HEK293 (cell line): Measurements from ENCODE around the gene AGMAT.
A peak's percentile ranks its signal among the peaks of the same experiment; 100 is the strongest.

Source experiments
- CTCF ChIA-PET: fragments of 350-600 bp; formaldehyde crosslinking; extraction: SDS; loops from one replicate; lab custom pipeline; 2021; ENCODE audit warnings: antibody characterized with exemption; lab: Yijun Ruan, JAX
- POLR2A ChIA-PET: fragments of 300-600 bp; formaldehyde crosslinking; extraction: SDS; loops from one replicate; lab custom pipeline; 2020; ENCODE audit warnings: antibody characterized with exemption, inconsistent platforms; lab: Yijun Ruan, JAX
- H3K27ac ChIP-seq: fragments of 200-500 bp; sonication (Bioruptor generic); 2 replicates; pipeline ENCODE4 v1.5.1; 2014; ENCODE audit warnings: low read depth, low read length, control low read depth, inconsistent platforms; ENCODE audit errors: extremely low read depth
- H3K36me3 ChIP-seq, 2 experiments: fragments of 200-500 bp in 1 of 2; sonication (Bioruptor generic) in 1 of 2; 1 replicate in 1 of 2; 2 replicates in 1 of 2; pipeline ENCODE4 v1.5.1; 2014 to 2017; ENCODE audit warnings: inconsistent platforms in 2 of 2, low read length in 2 of 2; ENCODE audit not compliant: control insufficient read depth in 2 of 2, insufficient read depth in 1 of 2
- H3K4me1 ChIP-seq: fragments of 200-500 bp; sonication (Bioruptor generic); 2 replicates; pipeline ENCODE4 v1.5.1; 2014; ENCODE audit warnings: mild to moderate bottlenecking, low read length, inconsistent platforms; ENCODE audit not compliant: control insufficient read depth, insufficient read depth
- H3K4me3 ChIP-seq: 2 replicates; pipeline ENCODE4 v1.5.1; 2011; ENCODE audit warnings: low read depth, mild to moderate bottlenecking, control low read depth, low read length, moderate library complexity
- H3K9me3 ChIP-seq: fragments of 200-500 bp; sonication (Bioruptor generic); 2 replicates; pipeline ENCODE4 v1.5.1; 2014; ENCODE audit warnings: low read depth, low read length, inconsistent platforms; ENCODE audit not compliant: control insufficient read depth, insufficient read depth
- HOXC10 ChIP-seq: sonication (generic); formaldehyde crosslinking; IDR thresholded peaks from 2 replicates; pipeline ENCODE4 v1.8.1; 2023; ENCODE audit warnings: mild to moderate bottlenecking, missing genetic modification reagents
- PRDM1 ChIP-seq: fragments of 450-650 bp; formaldehyde crosslinking; IDR thresholded peaks from 2 replicates; pipeline ENCODE4; 2016; ENCODE audit warnings: missing biosample characterization, missing genetic modification characterization
- SP7 ChIP-seq: fragments of 450-650 bp; formaldehyde crosslinking; IDR thresholded peaks from 2 replicates; pipeline ENCODE4 v1.5.1; 2016; ENCODE audit warnings: missing biosample characterization, missing genetic modification characterization
- ZBTB21 ChIP-seq: fragments of 450-650 bp; formaldehyde crosslinking; IDR thresholded peaks from 2 replicates; pipeline ENCODE4 v1.5.1; 2017; ENCODE audit warnings: missing biosample characterization, missing genetic modification characterization
- ZEB2 ChIP-seq: fragments of 450-650 bp; formaldehyde crosslinking; IDR thresholded peaks from 2 replicates; pipeline ENCODE4 v1.5.1; 2016; ENCODE audit warnings: missing biosample characterization, missing genetic modification characterization
- ZNF114 ChIP-seq: fragments of 450-650 bp; formaldehyde crosslinking; IDR thresholded peaks from 2 replicates; pipeline ENCODE4 v1.5.0; 2017; ENCODE audit warnings: missing biosample characterization, missing genetic modification characterization
- ZNF155 ChIP-seq: fragments of 450-650 bp; formaldehyde crosslinking; IDR thresholded peaks from 2 replicates; pipeline ENCODE4 v1.5.1; 2016; ENCODE audit warnings: missing biosample characterization, missing genetic modification characterization
- ZNF202 ChIP-seq: fragments of 450-650 bp; formaldehyde crosslinking; IDR thresholded peaks from 2 replicates; pipeline ENCODE4 v1.5.1; 2016; ENCODE audit warnings: missing biosample characterization, missing genetic modification characterization, borderline replicate concordance
- ZNF302 ChIP-seq: fragments of 450-650 bp; formaldehyde crosslinking; IDR thresholded peaks from 2 replicates; pipeline ENCODE4 v1.5.1; 2016; ENCODE audit warnings: missing biosample characterization, missing genetic modification characterization, low read depth
- ZNF335 ChIP-seq: fragments of 450-650 bp; formaldehyde crosslinking; conservative IDR thresholded peaks from 2 replicates; pipeline ENCODE4 v1.5.1; 2016; ENCODE audit warnings: missing biosample characterization, missing genetic modification characterization
- ZNF629 ChIP-seq: fragments of 450-650 bp; formaldehyde crosslinking; IDR thresholded peaks from 2 replicates; pipeline ENCODE4 v1.5.1; 2017; ENCODE audit warnings: missing biosample characterization, missing genetic modification characterization
- ZNF785 ChIP-seq: fragments of 450-650 bp; formaldehyde crosslinking; IDR thresholded peaks from 2 replicates; pipeline ENCODE4 v1.5.1; 2016; ENCODE audit warnings: missing biosample characterization, missing genetic modification characterization
- ZNF830 ChIP-seq: fragments of 450-650 bp; IDR thresholded peaks from 2 replicates; pipeline ENCODE4 v1.5.0; 2018; ENCODE audit warnings: missing biosample characterization, missing genetic modification characterization, low read depth, mild to moderate bottlenecking, moderate library complexity
- TF ChIP-seq, protein P1 (sequence below): fragments of 450-650 bp; formaldehyde crosslinking; IDR thresholded peaks from 2 replicates; pipeline ENCODE4 v1.5.1; 2016; ENCODE audit warnings: missing biosample characterization, missing genetic modification characterization
- TF ChIP-seq, protein P2 (sequence below): fragments of 450-650 bp; formaldehyde crosslinking; IDR thresholded peaks from 2 replicates; pipeline ENCODE4 v1.5.1; 2016; ENCODE audit warnings: missing biosample characterization, missing genetic modification characterization
- TF ChIP-seq, protein P3 (sequence below): fragments of 450-650 bp; formaldehyde crosslinking; IDR thresholded peaks from 2 replicates; pipeline ENCODE4 v1.5.0; 2017; ENCODE audit warnings: missing biosample characterization, missing genetic modification characterization, borderline replicate concordance
- TF ChIP-seq, protein P4 (sequence below): sonication (generic); formaldehyde crosslinking; IDR thresholded peaks from 2 replicates; pipeline ENCODE4 v1.8.1; 2022; ENCODE audit warnings: mild to moderate bottlenecking, moderate library complexity, missing genetic modification reagents
- TF ChIP-seq, protein P5 (sequence below): fragments of 450-650 bp; formaldehyde crosslinking; IDR thresholded peaks from 2 replicates; pipeline ENCODE4 v1.5.1; 2017; ENCODE audit warnings: missing biosample characterization, missing genetic modification characterization

AGMAT gene

DNA sequence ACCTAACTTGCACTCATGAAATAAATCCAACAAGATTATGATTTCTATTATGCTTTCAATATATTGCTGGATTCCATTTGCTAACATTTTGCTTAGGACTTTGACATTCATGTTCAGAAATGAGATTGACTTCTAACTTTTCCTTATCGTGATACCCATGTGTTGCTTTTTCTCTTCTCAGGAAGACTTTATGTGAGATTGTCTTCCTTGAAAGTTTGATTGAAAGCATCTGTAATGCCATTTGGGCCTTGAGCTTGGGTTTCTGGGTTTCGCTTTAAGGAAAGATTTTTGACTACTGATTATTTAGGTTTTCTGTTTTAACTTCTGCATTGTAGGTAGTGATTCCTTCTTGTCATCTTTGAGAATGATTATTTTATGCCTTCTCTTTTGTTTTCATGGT is 27.8 kb downstream of the AGMAT start (continued):
- TF ChIP-seq, protein P1, sequence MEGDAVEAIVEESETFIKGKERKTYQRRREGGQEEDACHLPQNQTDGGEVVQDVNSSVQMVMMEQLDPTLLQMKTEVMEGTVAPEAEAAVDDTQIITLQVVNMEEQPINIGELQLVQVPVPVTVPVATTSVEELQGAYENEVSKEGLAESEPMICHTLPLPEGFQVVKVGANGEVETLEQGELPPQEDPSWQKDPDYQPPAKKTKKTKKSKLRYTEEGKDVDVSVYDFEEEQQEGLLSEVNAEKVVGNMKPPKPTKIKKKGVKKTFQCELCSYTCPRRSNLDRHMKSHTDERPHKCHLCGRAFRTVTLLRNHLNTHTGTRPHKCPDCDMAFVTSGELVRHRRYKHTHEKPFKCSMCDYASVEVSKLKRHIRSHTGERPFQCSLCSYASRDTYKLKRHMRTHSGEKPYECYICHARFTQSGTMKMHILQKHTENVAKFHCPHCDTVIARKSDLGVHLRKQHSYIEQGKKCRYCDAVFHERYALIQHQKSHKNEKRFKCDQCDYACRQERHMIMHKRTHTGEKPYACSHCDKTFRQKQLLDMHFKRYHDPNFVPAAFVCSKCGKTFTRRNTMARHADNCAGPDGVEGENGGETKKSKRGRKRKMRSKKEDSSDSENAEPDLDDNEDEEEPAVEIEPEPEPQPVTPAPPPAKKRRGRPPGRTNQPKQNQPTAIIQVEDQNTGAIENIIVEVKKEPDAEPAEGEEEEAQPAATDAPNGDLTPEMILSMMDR (tag by site-specific recombination): no peak
- TF ChIP-seq ZNF629 (tag by site-specific recombination) (no peak), ZNF830 (tag by site-specific recombination) (no peak), ZEB2 (tag by site-specific recombination) (no peak), ZNF785 (tag by site-specific recombination) (no peak), ZNF114 (tag by site-specific recombination) (no peak), ZBTB21 (no peak), ZNF155 (no peak), HOXC10 (CRISPR knock-in tag) (no peak), ZNF202 (tag by site-specific recombination) (no peak), ZNF302 (tag by site-specific recombination) (no peak)
- TF ChIP-seq, protein P2, sequence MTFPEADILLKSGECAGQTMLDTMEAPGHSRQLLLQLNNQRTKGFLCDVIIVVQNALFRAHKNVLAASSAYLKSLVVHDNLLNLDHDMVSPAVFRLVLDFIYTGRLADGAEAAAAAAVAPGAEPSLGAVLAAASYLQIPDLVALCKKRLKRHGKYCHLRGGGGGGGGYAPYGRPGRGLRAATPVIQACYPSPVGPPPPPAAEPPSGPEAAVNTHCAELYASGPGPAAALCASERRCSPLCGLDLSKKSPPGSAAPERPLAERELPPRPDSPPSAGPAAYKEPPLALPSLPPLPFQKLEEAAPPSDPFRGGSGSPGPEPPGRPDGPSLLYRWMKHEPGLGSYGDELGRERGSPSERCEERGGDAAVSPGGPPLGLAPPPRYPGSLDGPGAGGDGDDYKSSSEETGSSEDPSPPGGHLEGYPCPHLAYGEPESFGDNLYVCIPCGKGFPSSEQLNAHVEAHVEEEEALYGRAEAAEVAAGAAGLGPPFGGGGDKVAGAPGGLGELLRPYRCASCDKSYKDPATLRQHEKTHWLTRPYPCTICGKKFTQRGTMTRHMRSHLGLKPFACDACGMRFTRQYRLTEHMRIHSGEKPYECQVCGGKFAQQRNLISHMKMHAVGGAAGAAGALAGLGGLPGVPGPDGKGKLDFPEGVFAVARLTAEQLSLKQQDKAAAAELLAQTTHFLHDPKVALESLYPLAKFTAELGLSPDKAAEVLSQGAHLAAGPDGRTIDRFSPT (tag by site-specific recombination): no peak
- TF ChIP-seq, protein P3, sequence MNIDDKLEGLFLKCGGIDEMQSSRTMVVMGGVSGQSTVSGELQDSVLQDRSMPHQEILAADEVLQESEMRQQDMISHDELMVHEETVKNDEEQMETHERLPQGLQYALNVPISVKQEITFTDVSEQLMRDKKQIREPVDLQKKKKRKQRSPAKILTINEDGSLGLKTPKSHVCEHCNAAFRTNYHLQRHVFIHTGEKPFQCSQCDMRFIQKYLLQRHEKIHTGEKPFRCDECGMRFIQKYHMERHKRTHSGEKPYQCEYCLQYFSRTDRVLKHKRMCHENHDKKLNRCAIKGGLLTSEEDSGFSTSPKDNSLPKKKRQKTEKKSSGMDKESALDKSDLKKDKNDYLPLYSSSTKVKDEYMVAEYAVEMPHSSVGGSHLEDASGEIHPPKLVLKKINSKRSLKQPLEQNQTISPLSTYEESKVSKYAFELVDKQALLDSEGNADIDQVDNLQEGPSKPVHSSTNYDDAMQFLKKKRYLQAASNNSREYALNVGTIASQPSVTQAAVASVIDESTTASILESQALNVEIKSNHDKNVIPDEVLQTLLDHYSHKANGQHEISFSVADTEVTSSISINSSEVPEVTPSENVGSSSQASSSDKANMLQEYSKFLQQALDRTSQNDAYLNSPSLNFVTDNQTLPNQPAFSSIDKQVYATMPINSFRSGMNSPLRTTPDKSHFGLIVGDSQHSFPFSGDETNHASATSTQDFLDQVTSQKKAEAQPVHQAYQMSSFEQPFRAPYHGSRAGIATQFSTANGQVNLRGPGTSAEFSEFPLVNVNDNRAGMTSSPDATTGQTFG (tag by site-specific recombination): no peak
- TF ChIP-seq, protein P4, sequence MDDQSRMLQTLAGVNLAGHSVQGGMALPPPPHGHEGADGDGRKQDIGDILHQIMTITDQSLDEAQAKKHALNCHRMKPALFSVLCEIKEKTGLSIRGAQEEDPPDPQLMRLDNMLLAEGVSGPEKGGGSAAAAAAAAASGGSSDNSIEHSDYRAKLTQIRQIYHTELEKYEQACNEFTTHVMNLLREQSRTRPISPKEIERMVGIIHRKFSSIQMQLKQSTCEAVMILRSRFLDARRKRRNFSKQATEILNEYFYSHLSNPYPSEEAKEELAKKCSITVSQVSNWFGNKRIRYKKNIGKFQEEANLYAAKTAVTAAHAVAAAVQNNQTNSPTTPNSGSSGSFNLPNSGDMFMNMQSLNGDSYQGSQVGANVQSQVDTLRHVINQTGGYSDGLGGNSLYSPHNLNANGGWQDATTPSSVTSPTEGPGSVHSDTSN (CRISPR knock-in tag): no peak
- TF ChIP-seq, protein P5, sequence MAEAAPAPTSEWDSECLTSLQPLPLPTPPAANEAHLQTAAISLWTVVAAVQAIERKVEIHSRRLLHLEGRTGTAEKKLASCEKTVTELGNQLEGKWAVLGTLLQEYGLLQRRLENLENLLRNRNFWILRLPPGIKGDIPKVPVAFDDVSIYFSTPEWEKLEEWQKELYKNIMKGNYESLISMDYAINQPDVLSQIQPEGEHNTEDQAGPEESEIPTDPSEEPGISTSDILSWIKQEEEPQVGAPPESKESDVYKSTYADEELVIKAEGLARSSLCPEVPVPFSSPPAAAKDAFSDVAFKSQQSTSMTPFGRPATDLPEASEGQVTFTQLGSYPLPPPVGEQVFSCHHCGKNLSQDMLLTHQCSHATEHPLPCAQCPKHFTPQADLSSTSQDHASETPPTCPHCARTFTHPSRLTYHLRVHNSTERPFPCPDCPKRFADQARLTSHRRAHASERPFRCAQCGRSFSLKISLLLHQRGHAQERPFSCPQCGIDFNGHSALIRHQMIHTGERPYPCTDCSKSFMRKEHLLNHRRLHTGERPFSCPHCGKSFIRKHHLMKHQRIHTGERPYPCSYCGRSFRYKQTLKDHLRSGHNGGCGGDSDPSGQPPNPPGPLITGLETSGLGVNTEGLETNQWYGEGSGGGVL (tag by site-specific recombination): no peak

DNA sequence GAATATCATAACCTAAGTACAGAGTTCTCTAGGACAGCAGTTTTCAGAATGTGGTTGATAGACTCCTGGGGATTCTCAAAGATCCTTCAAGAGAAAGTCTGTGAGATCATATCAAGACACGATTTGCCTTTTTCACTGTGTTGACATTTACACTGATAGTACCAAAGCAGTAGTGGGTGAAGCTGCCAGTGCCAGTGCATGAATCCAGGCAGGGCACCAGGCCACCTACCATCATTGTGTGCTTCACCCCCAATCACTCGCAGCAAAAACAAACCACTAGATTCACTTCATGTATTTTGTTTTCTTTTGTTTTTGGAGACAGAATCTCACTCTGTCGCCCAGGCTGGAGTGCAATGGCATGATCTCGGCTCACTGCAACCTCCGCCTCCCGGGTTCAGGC is 34.3 kb downstream of the AGMAT start:
- CTCF ChIA-PET: no interaction called here
- POLR2A ChIA-PET: no interaction called here
- H3K9me3 ChIP-seq: no peaks in the 10 kb centered on the region
- no peak overlapping the region for H3K4me3 ChIP-seq
- peaks cover 15 to 44% of the 10 kb centered on the region in 2 experiments for H3K36me3 ChIP-seq
- H3K4me1 ChIP-seq: no peaks in the 10 kb centered on the region
- TF ChIP-seq PRDM1 (0 out of 2 replicates have a peak, but pooled peaks have one; percentile 9), ZNF335 (tag by site-specific recombination) (peak; percentile 42), SP7 (tag by site-specific recombination) (no peak)
- no peak overlapping the region for H3K27ac ChIP-seq
